GM21360 (cell line): ENCODE measurements around the gene GRK5.

ENCODE experiments used
- ATAC-seq: cut with Tn5 transposase; IDR thresholded peaks from one replicate; pipeline ENCODE4 v1.9.1; 2021; ENCODE audit warnings: mild to moderate bottlenecking, moderate library complexity; ENCODE audit not compliant: unreplicated experiment

Gene GRK5

DNA sequence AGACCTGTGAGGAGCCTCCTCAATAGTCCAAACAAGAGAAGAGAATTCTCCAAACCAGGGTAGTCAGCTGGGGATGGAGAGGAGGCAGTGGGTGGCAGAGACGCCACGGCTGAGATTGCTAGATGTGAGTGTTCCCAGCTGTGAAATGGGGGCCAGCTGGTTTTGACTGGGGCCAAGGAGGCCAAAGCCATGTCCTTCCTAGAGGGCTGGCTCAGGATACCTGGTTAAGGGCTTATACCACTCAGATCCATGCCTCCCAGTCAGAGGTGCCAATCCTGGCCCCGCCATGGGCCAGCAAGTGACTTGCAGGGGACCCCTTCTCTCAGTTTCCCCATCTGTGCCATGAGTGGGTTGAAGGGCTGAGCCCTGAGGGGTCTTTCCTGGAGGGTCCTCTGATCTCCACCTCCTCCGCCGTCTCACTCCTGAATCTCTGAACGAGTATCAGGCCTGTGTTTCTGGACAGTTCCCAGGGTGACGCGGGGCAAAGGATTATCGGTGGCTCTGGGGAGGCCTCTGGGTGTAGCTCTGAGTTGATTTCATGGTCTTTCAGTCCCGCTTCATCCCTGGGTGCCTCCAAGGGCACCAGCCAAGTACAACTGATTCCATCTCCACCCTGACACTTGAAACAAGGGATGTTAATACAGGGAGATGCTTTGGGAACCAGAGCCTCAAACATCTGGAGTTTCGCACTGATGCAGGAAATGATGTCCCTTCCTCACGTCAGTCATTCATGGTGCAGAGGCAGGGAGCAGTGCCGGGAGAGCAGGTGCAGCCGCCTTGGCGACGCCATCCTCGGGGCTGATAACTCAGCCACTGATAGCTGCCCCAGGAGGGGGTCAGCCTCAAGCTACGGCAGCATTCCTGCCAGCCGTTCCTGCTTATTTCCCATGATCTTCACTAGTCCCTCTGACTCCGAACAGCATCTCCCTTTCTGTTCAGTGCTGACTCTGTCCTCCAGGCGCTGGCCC is 208.4 kb downstream of the GRK5 start:
- no peak for ATAC-seq

DNA sequence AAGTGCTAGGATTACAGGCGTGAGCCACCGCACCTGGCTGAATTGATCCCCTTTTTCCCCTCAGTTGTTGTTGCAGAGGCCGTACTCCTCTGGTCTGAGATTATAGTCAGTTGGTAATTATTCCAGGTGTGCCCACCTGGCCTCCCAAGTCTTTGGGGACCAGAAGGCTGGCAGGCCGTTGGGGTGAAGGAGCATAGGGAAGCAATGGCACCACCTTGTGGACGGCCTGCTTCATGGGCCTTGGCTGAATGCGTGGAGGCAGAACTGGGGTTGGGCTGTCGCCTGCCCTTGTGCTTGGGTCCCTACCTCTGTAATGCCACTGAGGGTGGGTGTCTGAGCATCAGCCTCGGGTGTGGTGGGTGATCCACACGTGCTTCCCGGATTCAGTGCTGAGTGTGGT is 209.5 kb downstream of the GRK5 start:
- no peak for ATAC-seq

DNA sequence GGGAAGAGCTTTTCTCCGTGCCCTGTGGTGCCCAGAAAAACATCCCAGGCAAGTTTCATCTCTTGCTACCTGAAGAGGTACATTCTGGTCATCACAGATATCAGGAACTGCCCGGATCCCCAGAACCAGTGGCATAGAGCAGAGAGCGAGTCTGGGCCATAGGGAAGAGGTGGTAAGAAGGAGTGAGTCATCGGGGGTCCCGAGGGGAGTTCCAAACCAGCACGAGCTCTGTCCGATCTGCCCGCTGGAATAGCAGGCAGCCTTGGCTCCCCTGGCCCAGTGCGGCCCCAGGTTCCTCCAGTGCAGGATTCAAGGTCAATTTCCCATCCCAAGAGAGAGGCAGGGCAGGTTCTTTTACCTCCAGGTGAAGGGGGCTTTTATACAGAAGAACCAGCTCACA is 210.5 kb downstream of the GRK5 start:
- no peak for ATAC-seq

DNA sequence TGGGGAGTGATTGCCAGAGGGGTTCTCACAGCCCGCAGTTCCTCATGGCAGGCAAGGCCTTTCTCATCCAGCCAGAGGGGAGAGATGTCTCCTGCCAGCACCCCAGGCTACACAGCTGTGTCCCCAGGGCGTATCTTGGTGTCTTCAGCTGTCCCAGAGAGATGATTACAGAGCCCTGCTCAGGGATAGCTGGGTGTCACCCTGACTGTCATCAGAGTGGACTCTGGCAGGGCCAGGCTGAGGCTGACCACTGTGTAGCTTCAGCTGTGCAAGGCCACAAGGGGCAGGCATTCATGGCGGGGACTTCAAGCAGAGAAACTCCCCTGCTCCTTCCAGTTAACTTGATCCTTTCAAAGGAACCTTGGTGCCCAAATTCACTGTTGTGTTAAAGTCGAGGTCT is 211.0 kb downstream of the GRK5 start:
- no peak for ATAC-seq

DNA sequence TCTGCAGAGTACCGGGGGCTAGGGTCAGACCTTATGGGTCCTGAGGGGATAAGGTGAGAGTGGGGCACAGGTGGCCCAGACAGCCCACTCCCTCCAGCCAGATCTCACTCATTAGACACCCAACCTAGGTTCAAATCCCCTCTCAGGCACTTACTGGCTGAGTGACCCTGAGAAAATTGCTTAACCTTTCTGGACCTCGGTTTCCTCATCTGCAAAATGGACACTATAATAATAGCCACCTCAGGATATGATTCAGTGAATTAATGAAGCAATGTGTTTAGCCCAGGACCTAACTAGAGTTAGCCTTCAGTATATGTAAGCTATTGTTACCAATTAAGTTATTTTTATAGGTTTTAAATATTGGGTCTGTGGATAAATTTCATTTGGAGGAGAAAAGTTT is 212.6 kb downstream of the GRK5 start:
- no peak for ATAC-seq

DNA sequence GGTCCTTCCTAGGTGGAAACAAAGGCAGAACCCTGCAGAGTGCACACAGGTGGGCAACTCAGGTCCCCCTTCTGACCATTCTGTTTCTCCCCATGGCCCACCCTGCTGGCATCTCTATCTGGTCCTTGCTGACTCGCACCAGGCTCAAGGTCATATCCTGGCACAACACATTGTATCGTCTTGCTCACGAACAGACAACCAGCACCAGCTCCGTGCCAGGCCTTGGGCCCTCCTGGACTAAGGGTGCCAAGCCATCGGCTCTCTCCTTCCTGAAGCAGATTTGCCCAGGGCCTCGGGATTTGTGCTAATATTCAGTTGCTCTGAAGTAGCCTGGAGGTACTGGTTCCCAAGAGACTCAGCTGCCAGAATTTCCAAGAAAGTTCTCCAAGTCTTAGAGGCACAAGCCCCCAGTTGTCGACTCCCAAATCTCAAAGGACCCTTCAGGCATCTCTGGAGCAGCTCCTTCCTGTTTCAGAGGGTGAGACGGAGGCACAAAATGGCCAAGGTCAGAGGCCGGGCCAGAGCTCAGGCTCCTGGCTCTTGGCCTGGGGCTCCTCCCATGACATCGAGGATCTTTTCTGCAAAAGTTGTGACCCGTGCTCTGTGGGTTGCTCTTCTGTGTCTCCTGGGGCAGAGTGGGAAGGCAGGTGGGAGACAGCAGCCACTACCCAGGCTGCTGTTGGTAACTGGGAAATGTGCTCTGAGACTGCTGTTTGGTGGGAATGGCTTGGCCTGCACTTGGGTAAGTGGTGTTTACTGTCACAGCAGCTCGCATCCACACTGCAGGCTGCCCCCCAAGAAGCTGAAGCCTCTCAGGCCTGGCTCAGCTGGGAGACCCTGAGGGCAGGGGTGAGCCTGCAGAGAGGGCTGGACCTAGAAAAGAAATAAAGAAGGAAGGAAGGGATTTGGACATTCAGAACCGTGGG is 213.8 kb downstream of the GRK5 start:
- no peak for ATAC-seq

DNA sequence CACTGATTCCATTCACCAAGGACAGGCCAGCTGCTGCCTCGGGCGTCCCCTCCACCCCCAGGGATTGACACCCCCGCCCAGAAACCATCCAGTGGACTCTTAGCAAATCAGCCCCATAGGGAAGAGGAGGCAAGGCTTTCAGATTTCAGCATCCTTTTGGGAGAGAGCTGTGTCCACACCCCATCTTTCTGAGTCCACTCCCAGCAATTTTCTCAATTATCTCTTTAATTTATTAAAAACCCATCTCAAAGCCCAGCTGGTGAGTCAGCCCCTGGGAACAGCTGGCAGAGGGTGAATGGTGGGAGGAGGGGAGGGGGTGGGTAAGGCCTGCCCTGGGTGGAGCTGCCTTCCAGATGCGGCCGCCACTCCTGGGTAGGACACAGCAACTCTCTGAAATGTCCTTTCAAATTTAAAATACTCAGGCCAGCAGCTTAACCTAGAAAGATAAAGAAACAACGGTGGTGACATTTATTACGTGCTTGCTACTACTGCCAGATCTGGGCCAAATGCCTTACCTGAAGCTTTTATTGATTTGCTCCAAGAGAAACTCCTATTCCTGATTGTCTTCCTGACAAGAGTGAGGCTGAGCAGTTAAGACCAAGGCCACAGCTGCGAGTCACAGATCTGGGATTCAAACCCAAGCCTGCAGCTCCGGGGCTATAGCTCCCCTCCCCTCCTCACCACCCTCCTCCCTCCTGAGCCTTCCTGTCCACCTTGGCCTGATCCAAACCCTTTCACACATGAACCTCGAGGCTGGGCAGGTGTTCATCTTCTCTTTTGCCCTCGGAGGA is 214.7 kb downstream of the GRK5 start:
- no peak for ATAC-seq

DNA sequence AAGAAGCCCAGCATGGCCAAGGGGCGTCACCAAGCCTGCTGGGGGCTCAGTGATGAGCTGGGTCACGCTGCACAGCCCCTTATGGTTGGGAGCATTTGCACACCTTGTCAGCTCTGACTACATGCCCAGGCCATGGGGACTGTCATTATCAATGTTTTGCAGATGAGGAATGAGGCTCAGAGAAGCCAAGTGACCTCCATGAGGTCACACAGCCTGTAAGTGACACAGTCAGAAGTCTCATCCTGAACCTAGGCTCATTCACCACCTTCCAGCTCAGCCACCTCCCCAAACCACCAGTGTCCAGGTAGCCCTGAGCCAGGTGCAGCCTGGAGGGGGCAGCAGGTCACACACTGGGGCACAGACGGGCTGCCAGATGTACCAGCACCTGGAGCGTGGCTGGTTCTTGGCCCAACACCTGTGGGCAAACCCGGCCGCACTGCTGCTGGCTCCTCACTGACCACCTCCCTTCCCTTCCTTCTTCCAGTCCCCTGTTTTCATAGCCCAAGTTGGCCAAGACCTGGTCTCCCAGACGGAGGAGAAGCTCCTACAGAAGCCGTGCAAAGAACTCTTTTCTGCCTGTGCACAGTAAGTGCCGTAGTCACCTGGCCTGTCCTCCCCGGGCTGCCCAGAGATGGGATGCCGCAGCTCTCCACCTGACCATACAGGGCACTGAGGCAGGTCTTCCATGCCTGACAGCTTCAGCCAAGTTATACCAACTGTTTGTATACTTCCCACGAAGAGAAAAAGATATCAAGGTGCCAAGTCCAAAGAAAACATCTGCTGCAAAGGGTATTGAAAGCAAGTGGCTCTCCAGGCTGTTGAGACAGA is 215.5 kb downstream of the GRK5 start:
- ATAC-seq = no peak

DNA sequence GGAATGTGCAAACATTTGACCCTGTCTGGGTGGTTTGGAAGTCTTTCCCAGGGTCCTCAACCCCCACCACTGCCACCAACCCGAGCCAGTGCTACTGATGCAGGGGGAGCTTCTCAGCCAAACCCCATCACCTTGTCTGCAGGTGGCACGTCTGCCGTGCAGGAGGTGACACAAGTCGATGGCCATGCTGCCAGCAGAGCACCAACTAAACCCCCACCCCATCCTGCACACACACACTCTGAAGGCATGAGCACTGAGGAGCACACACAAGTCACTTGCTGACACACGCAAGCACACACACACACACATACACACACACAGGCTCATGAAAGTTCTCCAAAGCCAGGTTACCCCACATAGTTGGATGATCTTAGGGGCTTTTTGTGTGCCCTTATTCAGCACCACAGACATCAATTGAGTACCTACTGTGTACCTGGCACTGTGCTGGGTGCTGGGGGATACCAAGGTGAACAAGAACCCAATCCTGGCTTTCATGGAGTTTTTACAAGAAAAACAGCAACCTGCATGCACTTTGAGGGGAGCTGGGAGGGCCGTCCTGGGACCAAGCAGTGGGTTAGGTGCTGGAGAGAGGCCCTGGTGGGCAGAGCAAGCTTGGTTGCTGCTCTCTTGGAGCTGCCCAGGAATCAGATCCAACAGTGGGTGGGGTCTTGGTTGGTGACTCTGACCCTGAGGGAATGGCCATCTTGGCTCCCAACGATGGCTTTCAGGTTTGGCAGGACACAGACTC is 216.3 kb downstream of the GRK5 start:
- ATAC-seq = no peak

DNA sequence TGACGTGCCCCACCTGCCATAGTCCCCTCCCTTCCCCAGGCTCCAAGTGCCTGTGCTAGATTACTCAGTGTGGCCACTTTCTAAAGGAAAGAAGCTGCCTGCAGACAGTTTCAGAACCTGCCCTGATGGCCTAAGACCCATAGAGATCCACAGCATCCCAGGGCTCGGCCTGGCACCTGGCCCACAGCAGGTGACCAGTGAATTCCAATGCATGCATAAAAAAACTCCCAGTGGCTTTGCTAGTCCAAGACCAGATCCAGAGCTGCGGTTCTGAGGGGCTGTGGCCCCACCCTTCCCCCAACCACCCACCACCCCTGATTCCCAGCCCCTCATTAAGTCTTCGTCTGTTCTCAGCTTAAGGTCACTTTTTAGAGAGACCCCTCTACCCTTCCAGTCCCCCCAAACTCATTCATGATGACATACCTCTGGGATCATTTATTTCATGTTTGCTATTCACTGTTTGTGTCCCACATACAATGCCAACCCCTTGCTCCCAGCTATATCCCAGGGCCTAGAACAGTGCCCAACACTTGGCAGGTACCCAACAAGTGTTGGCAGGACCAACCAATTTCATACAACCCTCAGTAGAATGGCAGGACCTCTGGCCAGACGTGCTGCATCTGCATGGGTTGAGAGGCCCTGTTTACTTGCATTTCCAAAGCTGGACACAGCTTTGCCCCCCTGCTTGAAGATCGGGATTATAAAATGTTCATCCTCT is 217.0 kb downstream of the GRK5 start:
- ATAC-seq = no peak

DNA sequence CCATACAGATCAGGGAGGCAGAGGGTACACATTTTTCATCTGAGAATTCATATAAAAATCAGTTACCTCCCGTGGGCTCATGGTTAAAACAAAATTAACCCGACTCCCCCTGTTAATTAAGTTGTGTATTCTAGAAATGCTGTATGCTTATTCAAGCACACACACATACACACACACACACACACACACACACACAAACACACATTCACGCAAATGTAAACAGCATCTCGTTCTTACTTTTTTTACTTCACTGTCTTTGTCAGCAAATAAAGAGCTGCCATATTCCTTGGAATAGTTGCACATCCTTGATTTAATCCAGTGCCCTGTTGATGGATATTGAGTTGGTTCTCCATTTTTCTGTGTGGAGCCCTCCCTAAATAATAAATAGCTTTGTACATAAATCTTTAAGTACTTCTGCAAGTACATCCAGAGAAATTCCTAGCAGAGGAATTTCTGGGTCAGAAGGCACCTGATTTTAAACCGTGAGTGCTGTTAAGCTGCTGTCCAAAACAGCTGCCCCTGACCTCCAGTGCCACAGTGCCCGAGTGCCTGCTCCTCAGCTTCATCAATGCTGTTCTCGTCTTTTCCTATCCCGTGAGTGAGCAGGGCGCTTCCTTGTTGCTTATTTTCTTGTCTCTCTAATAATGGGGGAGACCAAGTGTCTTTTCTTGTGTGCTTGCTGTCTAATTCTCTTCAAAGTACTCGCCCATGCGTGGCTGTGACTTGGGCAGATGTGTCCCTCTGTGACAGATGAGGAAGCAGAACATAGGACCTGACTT is 217.9 kb downstream of the GRK5 start:
- ATAC-seq = no peak

DNA sequence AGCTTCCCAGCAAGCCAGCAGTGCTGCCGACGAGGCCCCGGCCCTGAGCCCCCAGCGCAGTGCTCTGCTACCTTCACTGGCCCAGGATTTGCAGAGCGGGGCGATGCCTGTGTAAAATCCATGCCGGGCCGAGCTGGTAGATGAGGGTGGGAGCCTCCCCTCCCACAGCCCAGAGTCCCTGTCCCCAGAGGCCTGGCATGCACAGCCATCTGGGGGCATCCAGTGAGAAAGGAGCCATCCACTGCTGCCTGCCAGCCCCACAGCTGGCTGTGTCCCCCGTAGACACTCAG is 218.5 kb downstream of the GRK5 start:
- no peak for ATAC-seq

DNA sequence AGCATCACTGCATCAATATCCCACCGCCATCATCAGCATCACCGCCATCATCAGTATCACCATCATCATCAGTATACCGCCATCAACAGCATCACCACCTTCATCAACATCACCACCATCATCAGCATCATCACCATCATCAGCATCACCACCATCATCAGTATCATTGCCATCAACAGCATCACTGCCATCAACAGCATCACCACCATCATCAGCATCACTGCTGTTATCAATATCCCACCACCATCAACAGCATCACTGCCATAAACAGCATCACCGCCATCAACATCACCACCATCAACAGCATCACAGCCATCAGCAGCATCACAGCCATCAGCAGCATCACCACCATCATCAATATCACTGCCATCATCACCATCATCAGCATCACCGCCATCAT is 219.3 kb downstream of the GRK5 start:
- no peak for ATAC-seq

DNA sequence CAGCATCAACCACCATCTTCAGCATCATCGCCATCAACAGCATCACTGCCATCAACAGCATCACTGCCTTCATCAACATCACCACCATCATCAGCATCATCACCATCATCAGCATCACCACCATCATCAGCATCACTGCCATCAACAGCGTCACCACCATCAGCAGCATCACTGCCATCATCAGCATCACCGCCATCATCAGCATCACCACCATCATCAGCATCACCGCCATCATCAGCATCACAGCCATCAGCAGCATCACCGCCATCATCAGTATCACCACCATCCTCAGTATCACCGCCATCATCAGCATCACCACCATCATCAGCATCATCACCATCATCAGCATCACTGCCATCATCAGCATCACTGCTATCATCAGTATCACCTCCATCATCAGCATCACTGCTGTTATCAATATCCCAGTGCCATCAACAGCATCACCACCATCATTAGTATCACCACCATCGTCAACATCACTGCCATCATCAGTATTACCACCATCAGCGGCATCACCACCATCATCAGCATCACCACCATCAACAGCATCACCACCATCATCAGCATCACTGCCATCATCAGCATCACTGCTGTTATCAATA is 220.0 kb downstream of the GRK5 start:
- ATAC-seq = no peak

DNA sequence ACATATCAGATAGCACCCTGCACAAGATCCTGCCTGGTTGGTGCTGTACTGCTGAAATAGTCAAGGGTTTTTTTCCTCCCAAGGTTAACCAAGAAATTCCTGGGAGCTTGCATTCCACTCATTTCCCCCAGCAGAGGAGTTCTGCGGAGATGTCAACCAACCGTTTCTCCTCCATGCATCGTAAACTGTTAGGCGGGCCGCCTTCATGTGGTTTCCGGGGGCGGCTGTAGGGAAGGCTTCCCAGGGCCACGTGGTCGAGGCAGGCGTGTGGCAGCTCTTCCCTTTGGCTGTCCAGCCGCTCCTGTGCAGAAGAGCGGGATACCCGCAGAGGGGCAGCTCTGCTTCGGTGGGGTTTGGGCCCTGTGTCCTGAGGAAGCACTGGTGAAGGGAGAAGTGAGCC is 221.4 kb downstream of the GRK5 start:
- ATAC-seq = no peak

DNA sequence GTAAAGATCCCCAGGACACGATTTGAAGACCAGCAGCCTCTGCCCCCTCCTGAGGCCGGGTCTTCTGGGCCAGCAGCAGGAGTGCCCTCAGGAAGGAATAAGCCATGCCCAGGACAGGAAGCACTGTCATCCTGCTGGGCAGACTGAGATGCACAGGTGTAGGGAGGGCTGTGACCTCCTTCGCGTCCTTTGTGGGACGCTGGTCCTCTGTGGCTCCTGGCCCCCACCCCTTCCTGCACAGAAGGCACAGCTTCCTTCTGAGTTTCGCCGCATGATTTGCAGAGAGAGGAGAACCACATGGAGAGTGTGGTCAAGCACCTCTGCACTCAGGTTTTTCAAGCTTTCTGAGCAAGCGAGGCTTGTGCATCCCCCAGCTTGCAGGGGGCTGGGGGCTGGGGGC is 222.4 kb downstream of the GRK5 start:
- ATAC-seq = no peak

DNA sequence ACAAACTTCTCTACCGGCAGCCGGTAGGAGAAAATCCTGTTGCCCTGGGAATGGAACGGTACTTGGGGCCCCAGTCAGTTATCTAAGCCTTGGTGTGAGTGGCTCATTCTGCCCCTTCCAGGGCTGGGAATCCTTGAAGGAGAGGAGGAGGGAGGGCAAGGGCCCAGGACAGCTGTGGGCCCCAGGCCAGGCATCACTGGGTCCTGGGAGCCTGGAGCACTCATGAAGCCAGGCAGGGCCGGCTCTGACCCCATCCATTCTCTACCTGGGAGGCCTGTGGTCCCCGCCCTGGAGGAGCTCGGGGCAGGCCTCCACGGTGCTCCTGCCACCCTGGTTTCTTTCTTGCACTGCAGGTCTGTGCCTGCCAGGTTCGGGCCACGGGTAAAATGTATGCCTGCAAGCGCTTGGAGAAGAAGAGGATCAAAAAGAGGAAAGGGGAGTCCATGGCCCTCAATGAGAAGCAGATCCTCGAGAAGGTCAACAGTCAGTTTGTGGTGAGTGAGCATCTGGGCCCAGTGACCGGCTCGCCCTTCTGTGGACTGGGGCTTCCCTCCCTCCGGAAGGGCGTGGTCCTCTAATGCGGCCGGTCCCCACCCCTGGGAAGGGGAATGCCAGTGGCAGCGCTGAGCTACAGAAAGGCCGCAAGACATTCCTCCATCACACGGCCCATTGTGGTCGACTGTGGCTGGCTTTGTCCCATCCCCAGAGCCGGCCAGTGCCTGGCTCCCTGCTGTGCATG is 223.8 kb downstream of the GRK5 start:
- no peak for ATAC-seq
